Muscle layer of duodenum (tissue), 2 donors: Measurements from ENCODE around the gene MPND.

ENCODE experiments used
- H3K27ac ChIP-seq: one replicate; pipeline ENCODE4 v1.7.0; 2013; ENCODE audit warnings: mild to moderate bottlenecking, low read length
- H3K27me3 ChIP-seq: one replicate; pipeline ENCODE4 v1.7.0; 2013; ENCODE audit warnings: low read depth, mild to moderate bottlenecking, control low read depth, low read length
- H3K36me3 ChIP-seq, 2 donors: one replicate each; pipeline ENCODE4 v1.7.0; 2013; ENCODE audit warnings: low read length in 2 of 2, control low read depth in 1 of 2, mild to moderate bottlenecking in 1 of 2; ENCODE audit not compliant: insufficient read depth in 2 of 2, control insufficient read depth in 1 of 2
- H3K4me1 ChIP-seq, 2 donors: one replicate each; pipeline ENCODE4 v1.7.0; 2013; ENCODE audit warnings: low read length in 2 of 2, mild to moderate bottlenecking in 2 of 2, control low read depth in 1 of 2, moderate library complexity in 1 of 2; ENCODE audit not compliant: insufficient read depth in 2 of 2, control insufficient read depth in 1 of 2
- H3K4me3 ChIP-seq, 2 donors: one replicate each; pipeline ENCODE4 v1.7.0; 2013; ENCODE audit warnings: low read length in 2 of 2, low read depth in 1 of 2, mild to moderate bottlenecking in 1 of 2
- H3K9me3 ChIP-seq, 2 donors: one replicate each; pipeline ENCODE4 v1.7.0; 2013; ENCODE audit warnings: low read length in 2 of 2, control low read depth in 1 of 2, mild to moderate bottlenecking in 1 of 2; ENCODE audit not compliant: control insufficient read depth in 1 of 2
- donor health status: healthy.

The MPND gene

DNA sequence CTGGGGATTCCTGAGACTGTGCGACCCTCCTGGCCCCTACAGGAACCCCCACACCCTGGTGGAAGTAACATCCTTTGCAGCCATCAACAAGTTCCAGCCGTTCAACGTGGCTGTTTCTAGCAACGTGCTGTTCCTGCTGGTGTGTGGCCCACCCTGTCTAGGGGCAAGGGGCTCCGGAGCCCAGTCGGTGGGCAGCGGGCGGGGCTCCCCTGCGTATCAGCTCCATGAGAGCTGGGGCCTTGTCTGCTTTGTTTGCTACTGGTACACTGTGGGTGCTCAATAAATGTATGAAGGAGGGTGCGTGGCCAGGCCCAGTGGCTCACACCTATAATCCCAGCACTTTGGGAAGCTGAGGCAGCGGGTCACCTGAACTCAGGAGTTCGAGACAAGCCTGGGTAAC is 10.9 kb downstream of the MPND start:
- no peaks in the 10 kb centered on the region for H3K27me3 ChIP-seq
- H3K4me1 ChIP-seq = no peaks in the 10 kb centered on the region
- H3K9me3 ChIP-seq = no peaks in the 10 kb centered on the region
- no peak overlapping the region for H3K4me3 ChIP-seq
- H3K36me3 ChIP-seq = peaks cover 3 to 17% of the 10 kb centered on the region in 2 donors
- no peak overlapping the region for H3K27ac ChIP-seq

DNA sequence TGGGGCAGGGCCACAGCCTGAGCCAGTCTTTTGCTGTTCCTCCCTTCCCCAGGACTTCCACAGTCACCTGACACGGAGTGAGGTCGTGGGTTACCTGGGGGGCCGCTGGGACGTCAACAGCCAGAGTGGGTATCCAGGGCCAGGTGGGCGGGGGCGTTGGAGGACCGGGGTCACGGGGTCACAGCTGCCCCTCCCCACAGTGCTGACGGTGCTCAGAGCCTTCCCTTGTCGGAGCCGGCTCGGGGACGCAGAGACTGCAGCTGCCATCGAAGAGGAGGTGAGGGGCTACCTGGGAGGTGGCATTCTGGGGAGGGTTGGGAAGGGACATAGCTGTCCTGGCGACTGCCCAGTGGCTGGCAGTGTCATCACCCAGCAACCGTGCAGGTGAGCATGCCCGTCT is 11.5 kb downstream of the MPND start:
- H3K4me3 ChIP-seq = no peak overlapping the region
- H3K4me1 ChIP-seq = peaks cover 0 to 3% of the 10 kb centered on the region in 2 donors
- no peaks in the 10 kb centered on the region for H3K9me3 ChIP-seq
- H3K27me3 ChIP-seq = no peaks in the 10 kb centered on the region
- H3K36me3 ChIP-seq = peaks cover 2 to 21% of the 10 kb centered on the region in 2 donors
- no peak overlapping the region for H3K27ac ChIP-seq

DNA sequence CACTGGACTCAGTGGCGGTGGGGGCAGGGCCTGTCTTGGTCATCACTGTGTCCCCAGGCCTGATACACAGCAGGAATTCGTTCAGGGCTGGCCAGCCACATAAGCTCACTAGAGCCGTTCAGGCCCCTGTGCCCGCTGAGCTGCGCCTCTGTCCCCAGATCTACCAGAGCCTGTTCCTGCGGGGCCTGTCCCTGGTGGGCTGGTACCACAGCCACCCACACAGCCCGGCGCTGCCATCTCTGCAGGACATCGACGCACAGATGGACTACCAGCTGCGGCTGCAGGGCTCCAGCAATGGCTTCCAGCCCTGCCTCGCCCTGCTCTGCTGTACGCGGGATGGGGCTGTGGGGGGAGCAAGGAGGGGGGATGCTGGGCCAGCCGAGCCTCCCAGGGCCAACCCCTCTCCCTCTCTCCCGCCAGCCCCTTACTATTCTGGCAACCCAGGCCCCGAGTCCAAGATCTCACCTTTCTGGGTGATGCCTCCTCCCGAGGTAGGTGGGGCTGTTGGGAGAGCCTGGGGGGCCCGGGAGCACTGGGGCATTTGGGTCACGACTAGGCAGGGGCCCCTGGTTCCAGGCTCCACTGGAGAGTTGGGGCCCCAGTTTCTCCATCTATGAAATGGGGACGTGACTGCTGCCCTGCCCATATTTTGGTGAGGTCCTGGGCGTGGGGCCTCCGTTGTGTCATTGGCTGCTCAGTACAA is 13.9 kb downstream of the MPND start:
- Histone ChIP-seq H3K9me3 (no peaks in the 10 kb centered on the region), H3K4me3 (no peak overlapping the region), H3K27me3 (no peaks in the 10 kb centered on the region), H3K27ac (no peak overlapping the region), H3K36me3 (peaks cover 12 to 39% of the 10 kb centered on the region in 2 donors), H3K4me1 (peaks cover 0 to 17% of the 10 kb centered on the region in 2 donors)

DNA sequence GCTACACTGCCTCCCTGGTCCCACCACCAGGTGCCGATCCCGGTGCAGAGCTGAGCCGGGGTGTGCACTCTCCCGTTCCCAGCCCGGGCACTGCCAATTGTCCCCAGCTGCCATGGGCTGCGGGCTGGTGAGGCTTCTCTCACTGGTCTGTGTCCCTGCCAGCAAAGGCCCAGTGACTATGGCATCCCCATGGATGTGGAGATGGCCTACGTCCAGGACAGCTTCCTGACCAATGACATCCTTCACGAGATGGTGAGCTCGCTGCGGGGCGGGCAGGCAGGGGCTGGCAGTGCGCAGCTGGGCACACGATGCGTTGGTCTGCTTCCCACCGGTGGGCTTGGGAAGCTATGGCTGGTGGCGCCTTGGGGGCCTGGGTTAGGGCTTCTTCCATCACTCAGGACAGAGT is 14.6 kb downstream of the MPND start:
- no peaks in the 10 kb centered on the region for H3K27me3 ChIP-seq
- no peaks in the 10 kb centered on the region for H3K9me3 ChIP-seq
- H3K27ac ChIP-seq = no peak overlapping the region
- H3K4me1 ChIP-seq = peaks cover 0 to 17% of the 10 kb centered on the region in 2 donors
- H3K36me3 ChIP-seq = peaks cover 19 to 46% of the 10 kb centered on the region in 2 donors
- no peak overlapping the region for H3K4me3 ChIP-seq

DNA sequence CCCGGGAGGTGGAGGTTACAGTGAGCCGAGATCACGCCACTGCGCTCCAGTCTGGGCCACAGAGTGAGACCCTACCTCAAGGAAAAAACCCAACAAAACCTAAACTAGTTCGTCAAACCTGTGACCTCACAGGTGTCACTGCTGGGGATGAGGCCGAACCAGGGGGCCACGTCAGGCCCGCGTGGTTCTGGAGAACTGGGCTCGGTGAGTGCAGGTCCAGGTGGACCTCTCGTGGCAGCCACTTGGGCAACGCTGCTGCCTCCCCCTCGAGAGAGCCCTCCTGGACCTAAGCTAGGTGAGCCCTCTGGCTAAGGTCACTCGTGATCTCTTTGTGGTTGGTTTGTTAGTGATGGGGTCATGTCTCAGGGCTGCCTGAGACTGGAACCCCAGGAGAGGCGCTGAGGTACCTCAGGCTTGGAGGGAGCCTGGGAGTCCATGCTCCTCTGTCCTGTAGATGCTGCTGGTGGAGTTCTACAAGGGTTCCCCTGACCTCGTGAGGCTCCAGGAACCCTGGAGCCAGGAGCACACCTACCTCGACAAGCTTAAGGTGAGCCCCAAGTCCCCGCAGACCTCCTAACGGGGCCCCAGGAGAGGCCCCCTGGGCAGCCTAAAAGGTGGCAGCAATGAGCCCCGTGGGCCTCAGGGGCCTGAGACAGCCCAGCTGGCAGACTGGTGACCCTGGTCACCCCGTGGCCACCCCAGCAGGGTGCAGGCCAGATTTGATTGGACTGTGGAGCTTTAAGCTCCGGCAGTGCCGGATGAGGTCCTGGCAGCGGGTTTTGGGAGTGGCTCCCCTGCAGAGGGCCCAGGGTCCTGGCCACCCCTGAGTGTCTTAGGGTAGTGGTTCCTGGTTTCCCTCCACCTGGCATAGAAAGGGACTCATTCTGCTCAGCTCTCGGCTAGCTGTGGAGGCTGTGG is 15.6 kb downstream of the MPND start:
- H3K27ac ChIP-seq = no peak overlapping the region
- peaks cover 0 to 17% of the 10 kb centered on the region in 2 donors for H3K4me1 ChIP-seq
- H3K36me3 ChIP-seq = peaks cover 28 to 56% of the 10 kb centered on the region in 2 donors
- H3K4me3 ChIP-seq = no peak overlapping the region
- H3K9me3 ChIP-seq = no peaks in the 10 kb centered on the region
- H3K27me3 ChIP-seq = no peaks in the 10 kb centered on the region

DNA sequence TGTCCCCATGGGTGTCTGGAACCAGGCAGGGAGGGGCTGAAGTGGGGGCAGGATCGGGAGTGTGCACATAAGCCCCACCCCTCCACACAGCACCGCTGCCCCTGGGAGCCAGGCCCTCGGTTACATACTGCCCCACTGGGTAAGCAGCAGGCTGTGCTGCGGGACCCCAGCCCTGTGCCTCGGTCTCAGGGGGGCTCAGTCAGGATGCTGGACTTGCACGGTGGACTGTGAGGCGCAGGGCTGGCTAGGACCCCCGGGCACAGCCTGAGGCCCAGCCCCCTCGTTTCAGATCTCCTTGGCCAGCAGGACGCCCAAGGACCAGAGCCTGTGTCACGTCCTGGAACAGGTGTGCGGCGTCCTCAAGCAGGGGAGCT is 16.3 kb downstream of the MPND start:
- H3K36me3 ChIP-seq = peaks cover 28 to 62% of the 10 kb centered on the region in 2 donors
- no peak overlapping the region for H3K4me3 ChIP-seq
- H3K9me3 ChIP-seq = no peaks in the 10 kb centered on the region
- H3K27me3 ChIP-seq = no peaks in the 10 kb centered on the region
- H3K4me1 ChIP-seq = peaks cover 0 to 17% of the 10 kb centered on the region in 2 donors
- no peak overlapping the region for H3K27ac ChIP-seq

DNA sequence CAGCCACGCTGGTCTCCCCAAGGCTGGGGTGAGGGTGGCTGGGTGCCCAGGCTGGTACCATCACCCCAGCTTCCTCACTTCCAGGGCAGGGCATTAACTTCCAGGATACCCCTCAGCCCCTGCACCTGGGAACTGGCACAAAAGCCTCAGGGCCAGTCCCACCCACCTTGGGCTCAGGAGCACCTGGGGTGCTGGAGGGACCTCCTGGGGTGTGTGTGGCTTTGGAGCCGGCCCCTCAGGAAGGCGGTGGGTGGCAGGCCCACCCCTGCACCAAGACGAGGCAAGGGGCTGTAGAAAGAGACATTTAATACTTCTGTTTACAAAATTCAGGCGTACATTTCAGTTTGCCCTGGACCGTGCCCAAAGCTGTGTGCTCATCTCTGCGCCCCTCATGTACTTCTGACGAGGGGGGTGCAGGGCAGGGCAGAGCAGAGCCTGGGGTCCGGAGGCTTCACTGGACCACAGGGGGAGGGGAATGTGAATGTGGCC is 16.8 kb downstream of the MPND start:
- Histone ChIP-seq H3K4me1 (peaks cover 0 to 17% of the 10 kb centered on the region in 2 donors), H3K27ac (no peak overlapping the region), H3K9me3 (no peaks in the 10 kb centered on the region), H3K36me3 (peaks cover 28 to 66% of the 10 kb centered on the region in 2 donors), H3K4me3 (no peak overlapping the region), H3K27me3 (no peaks in the 10 kb centered on the region)

DNA sequence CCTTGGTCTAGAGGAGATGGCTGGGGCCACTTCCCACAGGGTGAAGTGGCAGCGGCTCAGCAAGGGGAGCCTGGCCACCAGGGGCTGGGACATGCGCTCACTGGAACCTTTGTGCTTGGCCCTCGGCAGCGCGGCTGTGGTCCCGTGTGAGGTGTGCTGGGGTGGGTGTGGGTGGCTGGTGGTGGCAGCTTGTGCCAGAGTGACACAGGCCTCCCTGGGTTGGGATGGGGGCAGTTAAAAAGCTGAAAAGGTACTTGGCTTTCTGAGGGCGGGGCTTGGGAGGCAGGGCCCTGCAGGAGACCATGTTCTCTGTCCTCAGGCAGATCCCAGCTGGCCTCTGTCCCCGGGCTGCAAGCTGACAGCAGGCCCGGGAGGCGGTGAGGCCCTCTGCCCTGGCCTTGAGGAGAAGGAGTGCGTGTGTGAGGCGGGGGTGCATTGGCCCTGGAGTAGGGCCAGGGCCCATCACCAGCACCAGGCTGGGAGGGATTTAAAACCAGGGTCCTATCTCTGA is 17.3 kb downstream of the MPND start:
- no peaks in the 10 kb centered on the region for H3K27me3 ChIP-seq
- H3K36me3 ChIP-seq = peaks cover 32 to 71% of the 10 kb centered on the region in 2 donors
- no peak overlapping the region for H3K27ac ChIP-seq
- H3K4me1 ChIP-seq = peaks cover 0 to 17% of the 10 kb centered on the region in 2 donors
- H3K4me3 ChIP-seq = no peak overlapping the region
- no peaks in the 10 kb centered on the region for H3K9me3 ChIP-seq

DNA sequence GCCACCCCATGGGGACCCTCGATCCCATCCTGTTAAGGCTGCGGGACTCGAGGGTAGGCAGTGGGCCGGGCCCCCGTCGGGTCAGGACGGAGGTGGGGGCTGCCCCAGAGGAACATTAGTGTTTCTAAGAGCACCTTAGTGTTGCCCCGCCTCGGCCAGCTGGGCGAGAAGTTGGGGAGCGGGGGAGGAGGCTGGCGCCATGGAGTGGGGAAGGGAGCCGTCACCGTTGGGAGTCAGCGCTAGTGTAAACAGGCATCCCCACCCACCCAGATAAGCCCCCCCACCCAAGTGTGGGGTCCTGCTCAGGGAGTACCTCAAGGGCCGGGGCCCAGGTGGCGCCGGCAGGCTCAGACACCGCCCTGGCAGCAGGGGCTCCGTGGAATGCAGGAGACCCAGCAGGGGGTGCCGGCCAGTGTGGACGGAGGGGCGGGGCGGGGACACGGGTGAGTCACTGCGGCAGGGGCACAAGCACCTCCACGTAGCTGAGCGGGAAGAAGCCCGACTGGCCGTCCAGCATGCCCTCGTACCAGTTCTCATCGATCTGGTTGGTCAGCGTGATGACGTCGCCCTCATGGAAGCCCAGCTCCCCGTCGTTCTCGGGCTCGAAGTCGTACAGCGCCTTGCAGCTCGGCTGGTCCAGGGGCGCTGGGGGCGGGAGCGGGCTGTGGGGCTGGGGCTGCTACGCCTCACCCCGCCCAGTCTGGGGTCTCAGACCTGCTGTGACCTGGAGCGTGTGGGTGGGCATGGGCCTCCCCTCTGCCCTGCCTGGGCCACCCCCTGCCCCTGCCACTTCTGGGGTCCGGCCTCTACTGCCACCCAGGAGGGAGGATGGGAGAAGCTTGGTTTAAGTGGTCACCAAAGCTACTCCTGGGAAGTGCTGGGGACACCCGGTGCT is 18.0 kb downstream of the MPND start:
- Histone ChIP-seq H3K36me3 (peaks cover 32 to 78% of the 10 kb centered on the region in 2 donors), H3K4me3 (no peak overlapping the region), H3K4me1 (peaks cover 0 to 17% of the 10 kb centered on the region in 2 donors), H3K27ac (no peak overlapping the region), H3K9me3 (no peaks in the 10 kb centered on the region), H3K27me3 (no peaks in the 10 kb centered on the region)

DNA sequence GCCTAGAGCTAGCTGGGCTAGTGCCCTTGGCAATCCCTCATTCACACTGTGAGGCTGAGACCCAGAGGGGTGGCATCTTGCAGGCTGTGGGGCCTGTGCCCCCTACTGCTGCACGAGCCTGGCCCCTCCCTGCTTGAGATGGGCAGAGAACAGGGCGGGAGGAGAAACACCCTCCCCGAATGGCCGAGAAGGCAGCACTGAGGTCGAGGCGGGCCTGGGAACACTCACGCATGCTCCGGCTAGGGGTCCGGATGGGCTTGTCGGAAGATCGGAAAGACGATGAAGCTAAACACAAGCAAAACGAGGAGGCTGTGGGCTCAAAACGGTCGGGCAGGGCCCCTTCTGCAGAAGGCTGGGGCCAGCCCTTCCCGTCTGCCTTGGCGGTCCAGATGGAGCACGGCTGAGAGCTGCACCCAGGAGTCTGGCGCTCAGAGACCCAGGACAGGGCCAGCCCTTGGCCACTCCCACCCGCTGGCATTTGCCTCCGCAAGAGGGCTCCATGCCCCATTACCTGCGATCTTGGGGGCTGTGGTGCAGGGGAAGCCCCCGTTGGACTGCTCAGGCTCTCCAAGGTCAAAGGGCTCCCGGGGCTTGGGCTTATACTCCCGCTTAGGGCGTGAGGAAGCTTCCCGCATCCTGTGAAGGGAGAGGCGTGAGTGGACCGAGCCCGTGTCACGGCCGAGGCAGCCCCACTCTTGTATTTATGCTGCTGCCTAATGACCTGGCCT is 18.9 kb downstream of the MPND start:
- Histone ChIP-seq H3K36me3 (peaks cover 32 to 84% of the 10 kb centered on the region in 2 donors), H3K4me1 (peaks cover 0 to 17% of the 10 kb centered on the region in 2 donors), H3K4me3 (no peak overlapping the region), H3K27ac (no peak overlapping the region), H3K9me3 (no peaks in the 10 kb centered on the region), H3K27me3 (no peaks in the 10 kb centered on the region)
